ENCODE results near the gene GGCX.

GRCh38 chr2:85522090-85522647, 39.1 kb downstream of the GGCX start:
- TF ChIP-seq CTCF (conservative IDR thresholded peaks at IDR 0.05; ENCODE audit: low read depth, low read length) (no peak), EZH2 (IDR thresholded peaks at IDR 0.05; ENCODE audit: borderline replicate concordance, low read depth, low read length, poor library complexity, severe bottlenecking) (no peak)
